Measurements from ENCODE around the gene SHISA6.

The SHISA6 gene

DNA sequence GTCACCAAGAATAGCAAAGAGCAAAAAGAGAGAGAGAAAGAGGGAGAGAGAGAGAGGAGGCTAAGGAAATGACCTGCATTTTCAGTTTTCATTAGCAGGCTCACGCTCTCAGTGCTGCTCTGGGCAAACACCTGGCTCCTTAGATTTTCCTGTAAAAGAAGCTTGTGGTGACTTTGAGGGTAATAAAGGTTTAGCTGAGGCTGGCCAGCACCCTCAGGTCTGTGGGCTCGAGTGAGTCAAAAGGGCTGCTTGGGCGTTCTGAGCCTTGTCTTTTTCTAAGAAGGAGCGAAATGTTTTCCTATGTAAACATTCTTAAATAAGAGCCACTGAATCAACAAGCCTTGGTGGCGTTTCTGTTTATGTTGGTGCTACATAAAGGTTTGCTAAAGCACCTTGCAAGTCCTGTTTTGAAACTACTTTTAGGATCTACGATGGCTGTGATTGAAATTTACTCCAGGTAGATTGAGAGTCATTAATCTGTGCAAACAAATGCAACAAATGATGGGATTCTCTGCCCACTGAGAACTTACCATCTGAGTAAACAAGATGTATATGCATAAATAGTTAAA lies 38.8 kb downstream of the SHISA6 start:
- POLR2A ChIA-PET = no interaction called here
- CTCF ChIA-PET = interaction anchor here (1.3 kb wide), 1 partner anchor 14 kb away, joined by 3 read pairs; no protein-coding TSS in a partner anchor
- no peak for DNase-seq (ENCODE audit: extremely low spot score)
- TF ChIP-seq, protein P1, sequence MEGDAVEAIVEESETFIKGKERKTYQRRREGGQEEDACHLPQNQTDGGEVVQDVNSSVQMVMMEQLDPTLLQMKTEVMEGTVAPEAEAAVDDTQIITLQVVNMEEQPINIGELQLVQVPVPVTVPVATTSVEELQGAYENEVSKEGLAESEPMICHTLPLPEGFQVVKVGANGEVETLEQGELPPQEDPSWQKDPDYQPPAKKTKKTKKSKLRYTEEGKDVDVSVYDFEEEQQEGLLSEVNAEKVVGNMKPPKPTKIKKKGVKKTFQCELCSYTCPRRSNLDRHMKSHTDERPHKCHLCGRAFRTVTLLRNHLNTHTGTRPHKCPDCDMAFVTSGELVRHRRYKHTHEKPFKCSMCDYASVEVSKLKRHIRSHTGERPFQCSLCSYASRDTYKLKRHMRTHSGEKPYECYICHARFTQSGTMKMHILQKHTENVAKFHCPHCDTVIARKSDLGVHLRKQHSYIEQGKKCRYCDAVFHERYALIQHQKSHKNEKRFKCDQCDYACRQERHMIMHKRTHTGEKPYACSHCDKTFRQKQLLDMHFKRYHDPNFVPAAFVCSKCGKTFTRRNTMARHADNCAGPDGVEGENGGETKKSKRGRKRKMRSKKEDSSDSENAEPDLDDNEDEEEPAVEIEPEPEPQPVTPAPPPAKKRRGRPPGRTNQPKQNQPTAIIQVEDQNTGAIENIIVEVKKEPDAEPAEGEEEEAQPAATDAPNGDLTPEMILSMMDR (IDR thresholded peaks at IDR 0.05; ENCODE audit: control extremely low read depth, extremely low read depth, low read depth, missing control alignments) = no peak

DNA sequence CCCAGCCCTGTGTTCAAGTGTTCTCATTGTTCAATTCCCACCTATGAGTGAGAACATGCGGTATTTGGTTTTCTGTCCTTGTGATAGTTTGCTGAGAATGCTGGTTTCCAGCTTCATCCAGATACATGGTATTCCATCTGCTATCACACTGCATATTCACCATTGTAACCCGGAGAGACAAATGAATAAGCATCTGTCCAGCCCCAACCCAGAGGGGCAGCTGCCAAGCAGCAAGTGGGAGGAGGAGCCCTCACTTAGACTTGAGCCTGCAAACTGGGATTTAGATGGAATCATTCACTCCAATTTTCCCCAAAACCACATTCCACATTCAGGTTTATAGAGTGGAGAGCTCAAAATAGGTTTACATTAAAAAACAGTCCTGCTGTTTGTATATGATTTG lies 41.6 kb downstream of the SHISA6 start:
- ChIA-PET POLR2A (no interaction called here), CTCF (no interaction called here)
- TF ChIP-seq, protein P1 (IDR thresholded peaks at IDR 0.05; ENCODE audit: control extremely low read depth, extremely low read depth, low read depth, missing control alignments) = no peak
- no peak for DNase-seq (ENCODE audit: extremely low spot score)

DNA sequence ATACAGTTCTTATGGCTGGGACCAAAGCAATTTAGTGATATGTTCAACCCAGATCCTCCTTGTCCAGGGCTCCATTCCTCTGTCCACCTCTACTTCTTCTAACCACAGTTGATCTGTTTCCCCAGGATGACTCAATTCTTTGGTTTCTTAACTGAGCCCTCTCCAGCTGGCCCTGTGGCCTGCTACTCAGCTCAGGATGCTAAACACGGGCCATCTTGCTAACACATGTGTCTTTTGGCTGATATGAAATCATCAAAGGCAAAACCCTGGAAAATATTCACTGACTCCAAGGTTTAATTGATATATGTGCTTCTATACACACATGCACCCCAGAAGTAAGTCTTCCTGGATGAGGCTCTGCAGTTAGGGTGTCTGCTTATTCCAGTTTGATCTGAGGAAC lies 43.8 kb downstream of the SHISA6 start:
- CTCF ChIA-PET = no interaction called here
- POLR2A ChIA-PET = no interaction called here
- DNase-seq (ENCODE audit: extremely low spot score) = no peak
- TF ChIP-seq, protein P1 (IDR thresholded peaks at IDR 0.05; ENCODE audit: control extremely low read depth, extremely low read depth, low read depth, missing control alignments) = no peak

DNA sequence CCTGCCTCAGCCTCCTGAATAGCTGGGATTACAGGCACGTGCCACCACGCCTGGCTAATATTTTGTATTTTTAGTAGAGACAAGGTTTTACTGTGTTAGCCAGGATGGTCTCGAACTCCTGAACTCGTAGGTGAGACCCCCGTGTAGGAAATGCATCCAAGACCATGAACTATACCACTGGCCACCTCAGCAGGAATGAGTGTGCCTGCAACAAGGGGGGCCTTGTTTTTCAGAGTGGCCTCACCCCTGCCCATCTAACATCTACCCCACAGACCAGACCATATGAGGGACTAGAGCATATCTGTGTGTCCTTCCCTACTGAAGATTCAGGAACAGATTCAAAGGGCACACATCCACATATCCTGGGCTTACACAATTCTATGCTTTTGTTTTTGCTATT lies 44.9 kb downstream of the SHISA6 start:
- ChIA-PET CTCF (no interaction called here), POLR2A (no interaction called here)
- DNase-seq (ENCODE audit: extremely low spot score) = no peak
- TF ChIP-seq, protein P1 (IDR thresholded peaks at IDR 0.05; ENCODE audit: control extremely low read depth, extremely low read depth, low read depth, missing control alignments) = no peak

DNA sequence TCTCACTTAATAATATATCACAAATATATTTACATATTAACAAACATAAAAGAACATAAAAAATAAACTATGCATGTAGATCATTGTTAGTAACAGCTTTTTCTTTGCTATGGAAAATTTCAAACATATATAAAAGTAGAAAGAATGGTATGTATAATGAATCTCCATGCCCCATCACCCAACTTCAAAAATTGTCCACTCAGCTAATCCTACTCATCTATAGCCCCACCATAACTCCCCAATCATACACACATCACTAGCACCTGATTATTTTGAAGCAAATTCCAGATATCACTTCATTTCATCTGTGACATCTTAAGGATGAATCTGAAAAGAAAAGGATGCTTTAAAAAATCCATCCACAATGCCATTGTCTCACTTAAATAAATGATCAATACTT lies 46.8 kb downstream of the SHISA6 start:
- TF ChIP-seq, protein P1 (IDR thresholded peaks at IDR 0.05; ENCODE audit: control extremely low read depth, extremely low read depth, low read depth, missing control alignments) = no peak
- DNase-seq (ENCODE audit: extremely low spot score) = no peak
- ChIA-PET POLR2A (no interaction called here), CTCF (interaction anchor here (1.4 kb wide), 1 partner anchor 33 kb away, joined by 3 read pairs; no protein-coding TSS in a partner anchor)

DNA sequence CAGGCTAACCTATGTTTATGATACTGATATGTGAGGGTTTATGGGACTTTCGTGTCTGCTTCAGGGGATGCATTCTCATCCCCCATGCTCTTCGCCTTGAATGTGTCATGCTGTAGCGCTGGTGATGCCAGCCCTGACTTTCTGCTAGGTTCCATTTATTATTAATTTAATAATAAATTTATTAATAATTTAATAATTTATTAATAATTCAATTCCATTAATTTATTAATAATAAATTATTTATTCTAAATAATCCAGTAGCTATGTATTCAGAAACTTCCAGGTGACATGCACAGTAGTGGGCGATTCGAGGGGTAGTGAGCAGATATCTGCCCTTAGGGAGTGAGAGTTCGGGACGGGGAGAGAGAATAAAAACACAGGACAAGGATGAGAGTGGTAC lies 49.8 kb downstream of the SHISA6 start:
- DNase-seq (ENCODE audit: extremely low spot score) = no peak
- TF ChIP-seq, protein P1 (IDR thresholded peaks at IDR 0.05; ENCODE audit: control extremely low read depth, extremely low read depth, low read depth, missing control alignments) = no peak
- CTCF ChIA-PET = no interaction called here
- POLR2A ChIA-PET = no interaction called here

DNA sequence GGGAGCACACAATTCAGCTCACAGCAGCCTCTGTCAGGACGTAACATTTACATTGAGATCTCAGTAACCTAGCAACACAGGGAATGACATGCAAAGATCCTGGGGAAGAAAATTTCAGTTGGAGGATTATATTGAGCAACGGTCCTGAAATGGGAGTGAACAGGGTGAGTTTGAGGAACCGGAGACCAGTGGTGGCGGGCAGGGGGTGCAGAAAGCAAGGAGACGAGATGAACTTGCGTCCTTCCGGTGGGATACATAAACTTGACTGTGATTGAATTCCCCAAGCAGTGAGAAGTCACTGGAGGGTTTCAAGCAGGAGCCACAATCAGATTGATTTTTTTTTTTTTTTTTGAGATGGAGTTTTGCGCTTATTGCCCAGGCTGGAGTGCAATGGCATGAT lies 51.5 kb downstream of the SHISA6 start:
- POLR2A ChIA-PET = no interaction called here
- CTCF ChIA-PET = no interaction called here
- TF ChIP-seq, protein P1 (IDR thresholded peaks at IDR 0.05; ENCODE audit: control extremely low read depth, extremely low read depth, low read depth, missing control alignments) = no peak
- DNase-seq (ENCODE audit: extremely low spot score) = no peak

Data from GM10248 (cell line).